HS-27A (cell line): ENCODE measurements around the gene GMEB2.
A peak's percentile ranks its signal among the peaks of the same experiment; 100 is the strongest.
"Not testable (repeated sequence)": the region's sequence is repeated elsewhere in the genome, so short reads cannot be mapped to it uniquely, and the experiment has no call there.

ENCODE experiments used
- DNase-seq: peaks from one replicate; pipeline ENCODE4 v3.0.0-alpha.2; 2012; ENCODE audit warnings: low read depth, missing footprints

The GMEB2 gene

GRCh38 chr20:63636752-63637628, 10.1 kb upstream of the GMEB2 start:
- no peak for DNase-seq

- no peak for DNase-seq
These were observed 8.7 kb upstream of the GMEB2 start for GRCh38 chr20:63635431-63636141.

DNA sequence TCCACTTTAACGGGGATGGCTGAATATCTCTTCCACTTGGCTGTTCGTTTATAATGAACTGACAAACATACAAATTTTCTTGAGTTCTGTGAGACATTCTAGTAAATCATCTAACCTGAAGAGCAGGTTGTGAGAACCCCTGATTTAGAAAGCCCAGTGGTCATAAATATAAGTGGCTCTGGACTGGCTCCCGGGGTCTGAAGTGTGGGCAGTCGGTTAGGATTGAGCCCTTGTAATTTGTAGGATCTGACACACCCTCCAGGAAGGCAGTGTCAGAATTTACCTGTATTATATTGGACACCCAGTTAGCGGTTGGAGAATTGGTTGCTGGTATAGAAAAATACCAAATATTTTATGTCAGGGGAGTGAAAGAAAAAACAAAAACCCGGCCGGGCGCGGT, 6.8 kb upstream of the GMEB2 start:
- no peak for DNase-seq

- DNase-seq = not testable (repeated sequence)
These were observed 4.5 kb upstream of the GMEB2 start for GRCh38 chr20:63631426-63631825.

- not testable (repeated sequence) for DNase-seq
These were observed 4.1 kb upstream of the GMEB2 start for GRCh38 chr20:63630956-63631355.

GRCh38 chr20:63628246-63628975, 1.5 kb upstream of the GMEB2 start:
- DNase-seq = no peak

DNA sequence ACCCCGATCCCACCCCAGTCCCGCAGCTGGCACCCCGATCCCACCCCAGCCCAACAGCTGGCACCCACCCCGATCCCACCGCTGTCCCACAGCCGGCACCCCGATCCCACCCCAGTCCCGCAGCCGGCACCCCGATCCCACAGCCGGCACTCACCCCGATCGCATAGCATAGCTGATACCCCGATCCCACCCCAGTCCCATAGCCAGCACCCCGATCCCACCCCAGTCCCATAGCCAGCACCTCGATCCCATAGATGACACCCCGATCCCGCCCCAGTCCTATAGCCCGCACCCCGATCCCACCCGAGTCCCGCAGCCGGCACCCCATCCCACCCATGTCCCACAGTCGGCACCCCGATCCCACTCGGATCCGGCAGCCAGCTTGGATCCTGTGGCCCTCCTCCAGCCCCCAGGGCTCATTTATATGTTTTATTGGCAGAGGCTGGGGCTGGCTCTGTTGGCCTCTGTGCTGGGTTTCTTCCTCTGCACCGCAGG, 897 bp upstream of the GMEB2 start:
- no peak for DNase-seq

DNA sequence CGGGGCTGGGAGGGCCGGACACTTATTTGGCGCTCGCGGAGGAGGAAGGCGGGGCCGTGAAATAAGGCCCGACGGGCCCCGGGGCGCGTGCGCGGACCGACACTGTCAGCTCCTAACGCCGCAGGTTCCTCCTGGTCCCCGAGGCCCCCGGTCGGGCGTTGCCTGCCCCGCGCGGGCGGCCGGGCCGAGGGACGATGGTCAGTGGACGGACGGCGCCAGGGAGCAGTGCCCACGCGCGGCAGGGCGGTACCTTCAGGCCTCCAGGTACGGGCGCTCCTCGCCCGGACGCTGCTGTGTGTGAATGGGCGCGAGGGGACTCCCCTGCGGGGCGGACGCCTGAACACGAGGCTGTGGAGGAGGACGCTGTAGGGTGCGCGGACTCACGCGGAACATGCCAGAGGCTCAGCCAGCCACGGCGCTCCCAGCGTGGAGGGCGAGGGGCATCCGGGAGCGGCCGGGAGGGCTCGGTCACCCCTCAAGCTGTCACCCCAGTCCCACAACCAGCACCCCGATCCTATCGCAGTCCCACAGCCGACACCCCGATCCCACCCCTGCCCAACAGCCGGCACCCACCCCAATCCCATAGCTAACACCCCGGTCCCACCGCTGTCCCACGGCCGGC, 339 bp upstream of the GMEB2 start:
- DNase-seq = peak; percentile 79

DNA sequence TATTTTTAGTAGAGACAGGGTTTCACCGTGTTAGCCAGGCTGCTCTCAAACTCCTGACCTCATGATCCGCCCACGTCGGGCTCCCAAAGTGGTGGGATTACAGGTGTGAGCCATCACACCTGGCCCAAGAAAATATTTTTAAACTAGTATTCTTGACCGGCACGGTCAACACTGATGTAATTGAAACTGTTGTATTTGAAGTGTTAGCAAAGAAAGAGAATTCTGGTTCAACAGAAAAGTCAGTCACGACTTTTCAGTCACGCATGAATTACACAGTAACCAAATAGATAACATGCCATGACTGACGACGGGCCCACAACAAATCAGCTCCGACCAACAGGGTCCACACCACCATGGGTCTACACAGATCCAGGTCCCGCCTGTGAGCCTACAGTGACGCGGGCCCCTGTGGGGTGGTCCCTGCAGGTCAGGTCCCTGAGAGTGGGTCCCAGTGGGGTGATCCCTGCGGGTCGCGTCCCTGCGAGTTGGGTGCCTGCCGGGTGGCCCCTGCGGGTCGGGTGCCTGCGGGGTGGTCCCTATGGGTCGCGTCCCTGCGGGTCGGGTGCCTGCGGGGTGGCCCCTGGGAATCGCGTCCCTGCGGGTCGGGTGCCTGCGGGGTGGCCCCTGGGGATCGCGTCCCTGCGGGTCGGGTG, 1.0 kb downstream of the GMEB2 start:
- no peak for DNase-seq

- DNase-seq = no peak
These were observed 2.4 kb downstream of the GMEB2 start for GRCh38 chr20:63624486-63624885.

DNA sequence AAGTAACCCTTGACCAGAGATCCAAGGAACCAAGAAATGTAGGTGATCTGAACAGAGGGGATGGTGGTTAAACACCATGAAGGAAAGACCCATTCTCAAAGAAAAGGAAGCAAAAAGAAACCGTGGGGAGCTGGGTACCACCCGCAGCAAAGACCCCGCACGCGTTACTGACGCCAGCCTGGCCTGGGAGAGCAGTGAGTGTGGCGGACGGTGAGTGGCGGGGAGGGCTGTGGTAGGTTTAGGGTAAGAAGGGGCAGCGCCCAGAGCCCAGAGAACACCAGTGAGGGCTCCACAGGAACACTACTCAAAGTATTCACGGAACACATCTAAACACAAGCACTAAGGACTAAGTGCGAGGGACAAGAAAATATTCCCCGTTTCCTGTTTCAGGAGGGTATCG, 4.2 kb downstream of the GMEB2 start:
- DNase-seq = no peak

DNA sequence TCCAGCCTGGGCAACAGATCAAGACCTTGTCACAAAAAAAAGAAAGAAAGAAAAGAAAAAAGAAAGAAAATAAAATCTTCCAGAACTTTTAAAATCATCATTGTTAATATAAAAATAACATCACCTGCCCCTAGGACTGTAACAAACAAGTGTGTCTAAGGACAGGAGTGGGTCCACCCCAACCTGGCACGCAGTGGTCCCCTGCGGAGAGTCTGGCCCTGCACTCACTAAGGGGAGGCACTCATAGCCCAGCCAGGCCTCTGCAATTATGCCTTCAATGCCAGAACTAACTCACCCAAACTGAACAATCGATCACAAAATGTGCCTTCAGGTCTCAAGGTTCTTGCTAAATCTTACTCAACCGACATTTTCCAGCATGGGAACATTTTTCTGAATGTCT, 4.8 kb downstream of the GMEB2 start:
- no peak for DNase-seq

GRCh38 chr20:63620991-63621390, 5.9 kb downstream of the GMEB2 start:
- no peak for DNase-seq

GRCh38 chr20:63619505-63619904, 7.4 kb downstream of the GMEB2 start:
- DNase-seq = no peak

- DNase-seq = no peak
These were observed 7.8 kb downstream of the GMEB2 start for GRCh38 chr20:63619086-63619485.

DNA sequence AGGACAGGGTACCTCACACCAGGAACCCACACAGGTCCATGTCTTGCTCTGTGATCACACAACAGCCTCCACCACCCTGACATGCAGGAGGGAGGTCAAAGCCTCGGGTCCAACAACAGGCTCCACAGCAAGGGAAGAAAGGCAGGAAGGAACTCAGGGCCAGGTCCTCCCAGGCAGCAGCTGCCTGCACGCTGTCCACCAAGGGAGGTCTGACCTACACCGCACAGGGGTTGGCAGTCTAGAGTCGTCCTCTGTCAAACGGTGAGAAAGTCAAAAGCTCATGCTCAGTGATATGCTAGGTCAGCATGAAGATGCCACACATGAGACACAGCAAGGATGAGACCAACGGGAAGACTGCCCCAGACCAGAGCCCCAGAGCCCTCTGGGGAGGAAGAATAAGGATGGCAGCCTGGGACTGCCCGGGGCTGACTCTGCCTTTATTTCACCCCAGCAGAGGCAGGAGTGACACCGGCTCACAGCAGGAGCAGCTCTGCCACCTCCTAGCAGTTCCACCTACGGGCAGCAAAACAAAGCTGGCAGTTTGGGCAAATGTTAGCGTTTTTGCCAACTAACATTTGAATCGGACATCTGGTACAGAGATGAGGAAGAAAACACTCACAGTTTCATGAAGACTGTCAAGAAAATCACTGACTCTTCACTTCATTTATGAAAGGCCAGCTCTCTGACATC, 8.5 kb downstream of the GMEB2 start:
- no peak for DNase-seq

GRCh38 chr20:63617876-63618265, 9.0 kb downstream of the GMEB2 start:
- no peak for DNase-seq

- no peak for DNase-seq
These were observed 9.6 kb downstream of the GMEB2 start for GRCh38 chr20:63617092-63617875.

DNA sequence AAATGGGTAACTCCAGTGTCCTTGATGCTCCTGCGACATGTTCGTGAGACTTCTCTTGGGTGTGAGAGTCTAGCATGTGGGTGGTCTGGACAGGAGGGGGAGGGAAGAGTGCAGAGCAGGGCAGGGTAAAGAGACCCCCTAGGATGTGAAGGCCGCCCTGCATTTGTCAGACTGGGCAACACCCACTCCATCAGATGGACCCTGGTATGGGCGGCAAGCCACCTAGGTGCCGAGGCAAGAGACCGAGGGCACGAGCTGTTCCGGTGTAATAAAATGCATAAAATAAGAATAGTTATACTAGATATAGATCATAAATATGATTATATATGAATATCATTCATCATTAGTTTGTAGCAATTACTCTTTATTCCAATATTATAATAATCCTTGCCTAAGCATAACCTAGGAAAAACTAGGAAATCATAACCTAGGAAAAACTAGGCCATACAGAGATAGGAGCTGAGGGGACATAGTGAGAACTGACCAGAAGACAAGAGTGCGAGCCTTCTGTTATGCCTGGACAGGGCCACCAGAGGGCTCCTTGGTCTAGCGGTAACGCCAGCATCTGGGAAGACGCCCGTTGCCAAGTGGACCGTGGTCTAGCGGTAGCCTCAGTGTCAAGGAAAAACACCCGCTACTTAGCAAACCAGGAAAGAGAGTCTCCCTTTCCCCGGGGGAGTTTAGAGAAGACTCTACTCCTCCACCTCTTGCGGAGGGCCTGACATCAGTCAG, 12.9 kb downstream of the GMEB2 start:
- not testable (repeated sequence) for DNase-seq
